A549 (cell line): ENCODE data around the gene CYP2A6. TPM values are rescaled to one million over a fixed set of nuclear protein-coding genes. Genes with fewer than 3 reads are reported as not detected.

Experiments
- ATAC-seq, 2 experiments: fragments of 200-7000 bp in 1 of 2; fragments of >200 bp in 1 of 2; cut with Nextera tagmentation in 1 of 2; cut with Tn5 transposase in 1 of 2; 3 replicates each; pipeline versions ENCODE4 v1.8.0 to v1.9.1; 2018 to 2020; ENCODE audit warnings: mild to moderate bottlenecking in 1 of 2, moderate library complexity in 1 of 2
- CTCF ChIA-PET: fragments of 300-600 bp; sonication (Branson Sonifier 250); formaldehyde crosslinking; extraction: SDS; loops from one replicate; lab custom pipeline; 2021; ENCODE audit warnings: antibody characterized with exemption, inconsistent platforms; lab: Yijun Ruan, JAX
- POLR2A ChIA-PET: fragments of 350-600 bp; formaldehyde crosslinking; extraction: SDS; loops from one replicate; lab custom pipeline; 2021; ENCODE audit warnings: antibody characterized with exemption, inconsistent platforms; lab: Yijun Ruan, JAX
- DNase-seq, 2 experiments: peaks; one replicate each; pipeline versions ENCODE4 v3.0.0 to v3.0.0-alpha.2; 2011 to 2016; ENCODE audit warnings: low read depth in 1 of 2, low spot score in 1 of 2
- FAIRE-seq: peaks from 2 replicates; lab custom pipeline; 2011; peaks lifted over from hg19 to GRCh38; lab: Jason Lieb, UNC
- H3K27ac ChIP-seq, 2 experiments: fragments of >200 bp; sonication (Bioruptor Twin); formaldehyde crosslinking; 3 replicates each; pipeline ENCODE4 v1.5.1; 2016 to 2017
- H3K4me1 ChIP-seq: fragments of >200 bp; sonication (Bioruptor Twin); formaldehyde crosslinking; 3 replicates; pipeline ENCODE4 v1.6.1; 2016
- H3K4me2 ChIP-seq: fragments of >200 bp; sonication (Bioruptor Twin); formaldehyde crosslinking; 3 replicates; pipeline ENCODE4 v1.6.1; 2016
- H3K4me3 ChIP-seq: fragments of >200 bp; sonication (Bioruptor Twin); formaldehyde crosslinking; 3 replicates; pipeline ENCODE4 v1.5.1; 2016
- H3K9me3 ChIP-seq: fragments of >200 bp; sonication (Bioruptor Twin); formaldehyde crosslinking; 3 replicates; pipeline ENCODE4 v1.6.1; 2016
- BHLHE40 ChIP-seq: IDR thresholded peaks from 2 replicates; pipeline ENCODE4 v1.6.1; 2012; ENCODE audit warnings: low read depth, low read length, inconsistent platforms
- CBX2 ChIP-seq: fragments of 200-600 bp; sonication (generic); IDR thresholded peaks from 2 replicates; pipeline ENCODE4 v1.6.1; 2016; ENCODE audit warnings: low read depth, mild to moderate bottlenecking, borderline replicate concordance
- CBX8 ChIP-seq: fragments of 200-600 bp; sonication (generic); IDR thresholded peaks from 2 replicates; pipeline ENCODE4 v1.6.1; 2016
- CHD2 ChIP-seq: fragments of 150-350 bp; IDR thresholded peaks from 2 replicates; pipeline ENCODE4 v1.6.1; 2014; ENCODE audit warnings: low read length; ENCODE audit not compliant: partially characterized antibody
- ELK1 ChIP-seq: fragments of 150-350 bp; IDR thresholded peaks from 2 replicates; pipeline ENCODE4 v1.6.1; 2014; ENCODE audit warnings: low read depth, mild to moderate bottlenecking, low read length
- FOSB ChIP-seq: fragments of 250-450 bp; sonication (Bioruptor Pico); IDR thresholded peaks from 2 replicates; pipeline ENCODE4 v1.5.0; 2020; ENCODE audit warnings: mild to moderate bottlenecking, moderate library complexity
- FOSL2 ChIP-seq, 2 experiments: fragments of 450-650 bp in 1 of 2; fragments of >200 bp in 1 of 2; sonication (Bioruptor Twin) in 1 of 2; formaldehyde crosslinking; IDR thresholded peaks; 2 replicates each; pipeline versions ENCODE4 v1.5.0 to v1.6.1; 2016 to 2020; ENCODE audit warnings: mild to moderate bottlenecking in 1 of 2, moderate library complexity in 1 of 2
- HDAC2 ChIP-seq: fragments of 200-600 bp; sonication (generic); IDR thresholded peaks from 2 replicates; pipeline ENCODE4 v1.6.1; 2016
- HOXA7 ChIP-seq: fragments of 250-450 bp; sonication (Bioruptor Pico); IDR thresholded peaks from 2 replicates; pipeline ENCODE4 v1.5.0; 2020; ENCODE audit warnings: mild to moderate bottlenecking, moderate library complexity
- JUN ChIP-seq, 2 experiments: fragments of >200 bp; sonication (Bioruptor Twin); formaldehyde crosslinking; IDR thresholded peaks; 2 replicates in 1 of 2; 3 replicates in 1 of 2; pipeline ENCODE4 v1.6.1; 2016 to 2017
- KDM1A ChIP-seq: fragments of 200-600 bp; sonication (generic); IDR thresholded peaks from 2 replicates; pipeline ENCODE4 v1.6.1; 2016; ENCODE audit warnings: low read depth, mild to moderate bottlenecking
- KDM5A ChIP-seq: fragments of 200-600 bp; sonication (generic); IDR thresholded peaks from 2 replicates; pipeline ENCODE4 v1.6.1; 2016; ENCODE audit warnings: antibody characterized with exemption, mild to moderate bottlenecking
- NFE2L2 ChIP-seq: fragments of 150-350 bp; conservative IDR thresholded peaks from 2 replicates; pipeline ENCODE4 v1.6.1; 2014; ENCODE audit warnings: low read length
- NPAS2 ChIP-seq: fragments of 250-450 bp; sonication (Bioruptor Pico); IDR thresholded peaks from 2 replicates; pipeline ENCODE4 v1.8.0; 2022; ENCODE audit warnings: mild to moderate bottlenecking, moderate library complexity, borderline replicate concordance
- POLR2AphosphoS2 ChIP-seq: conservative IDR thresholded peaks from 2 replicates; pipeline ENCODE4 v1.6.1; 2012; ENCODE audit warnings: low read length, improper control_type of control experiment, inconsistent platforms
- RAD21 ChIP-seq, 2 experiments: fragments of >200 bp in 1 of 2; sonication (Bioruptor Twin) in 1 of 2; formaldehyde crosslinking in 1 of 2; IDR thresholded peaks in 1 of 2; conservative IDR thresholded peaks in 1 of 2; 2 replicates in 1 of 2; 3 replicates in 1 of 2; pipeline ENCODE4 v1.6.1; 2012 to 2018; ENCODE audit warnings: inconsistent platforms in 1 of 2
- RCOR1 ChIP-seq: fragments of 150-350 bp; IDR thresholded peaks from 2 replicates; pipeline ENCODE4 v1.6.1; 2014; ENCODE audit warnings: antibody characterized with exemption, low read length, low read depth
- RFX5 ChIP-seq: fragments of 450-650 bp; IDR thresholded peaks from 2 replicates; pipeline ENCODE4 v1.7.1; 2014; ENCODE audit warnings: antibody characterized with exemption, mild to moderate bottlenecking, moderate library complexity
- RNF2 ChIP-seq: fragments of 200-600 bp; sonication (generic); IDR thresholded peaks from 2 replicates; pipeline ENCODE4 v1.6.1; 2016; ENCODE audit warnings: low read depth, mild to moderate bottlenecking, antibody characterized with exemption, moderate library complexity, borderline replicate concordance
- SMC3 ChIP-seq: fragments of >200 bp; sonication (Bioruptor Twin); formaldehyde crosslinking; IDR thresholded peaks from 3 replicates; pipeline ENCODE4 v1.6.1; 2018; ENCODE audit warnings: inconsistent platforms
- TFCP2L1 ChIP-seq: fragments of 250-450 bp; sonication (Bioruptor Pico); IDR thresholded peaks from 2 replicates; pipeline ENCODE4 v1.5.0; 2021; ENCODE audit warnings: mild to moderate bottlenecking
- ZFP36 ChIP-seq: fragments of 450-650 bp; IDR thresholded peaks from 2 replicates; pipeline ENCODE4 v1.6.1; 2014; ENCODE audit warnings: borderline replicate concordance; ENCODE audit not compliant: partially characterized antibody
- ZSCAN20 ChIP-seq: fragments of 250-450 bp; sonication (Bioruptor Pico); IDR thresholded peaks from 2 replicates; pipeline ENCODE4 v1.8.0; 2022; ENCODE audit warnings: mild to moderate bottlenecking, moderate library complexity
- WGBS: methylation state at CpG from one replicate; pipeline ENCODE4 v1.1.6; 2017; ENCODE audit errors: missing lambda C conversion rate; 5-methylcytosine and 5-hydroxymethylcytosine counted together
- polyA plus RNA-seq, 4 experiments: library from polyadenylated mRNA; depleted of rRNA in 3 of 4; stranded (reverse); fragments of >200 nt; fragmentation: RNase III in 1 of 4; extraction: RNeasy Plus Mini Kit Qiagen cat#74134 plus additional on column Dnase treatment in 1 of 4; gene quantifications; 2 replicates in 3 of 4; 3 replicates in 1 of 4; pipeline ENCODE4 v1.2.3, GENCODE V29; 2011 to 2017
- TF ChIP-seq, protein P1 (sequence below): IDR thresholded peaks from 2 replicates; pipeline ENCODE4 v1.6.1; 2012
- TF ChIP-seq, protein P2 (sequence below): fragments of 200-600 bp; sonication (generic); IDR thresholded peaks from 2 replicates; pipeline ENCODE4 v1.6.1; 2016; ENCODE audit warnings: antibody characterized with exemption, mild to moderate bottlenecking, moderate library complexity
- TF ChIP-seq, protein P3 (sequence below): IDR thresholded peaks from 2 replicates; pipeline ENCODE4 v1.6.1; 2012; ENCODE audit warnings: low read depth, borderline replicate concordance

CYP2A6 gene
- polyA plus RNA-seq, 2 of the 4 experiments (the other 2 are of a cell fraction), result not detected

DNA sequence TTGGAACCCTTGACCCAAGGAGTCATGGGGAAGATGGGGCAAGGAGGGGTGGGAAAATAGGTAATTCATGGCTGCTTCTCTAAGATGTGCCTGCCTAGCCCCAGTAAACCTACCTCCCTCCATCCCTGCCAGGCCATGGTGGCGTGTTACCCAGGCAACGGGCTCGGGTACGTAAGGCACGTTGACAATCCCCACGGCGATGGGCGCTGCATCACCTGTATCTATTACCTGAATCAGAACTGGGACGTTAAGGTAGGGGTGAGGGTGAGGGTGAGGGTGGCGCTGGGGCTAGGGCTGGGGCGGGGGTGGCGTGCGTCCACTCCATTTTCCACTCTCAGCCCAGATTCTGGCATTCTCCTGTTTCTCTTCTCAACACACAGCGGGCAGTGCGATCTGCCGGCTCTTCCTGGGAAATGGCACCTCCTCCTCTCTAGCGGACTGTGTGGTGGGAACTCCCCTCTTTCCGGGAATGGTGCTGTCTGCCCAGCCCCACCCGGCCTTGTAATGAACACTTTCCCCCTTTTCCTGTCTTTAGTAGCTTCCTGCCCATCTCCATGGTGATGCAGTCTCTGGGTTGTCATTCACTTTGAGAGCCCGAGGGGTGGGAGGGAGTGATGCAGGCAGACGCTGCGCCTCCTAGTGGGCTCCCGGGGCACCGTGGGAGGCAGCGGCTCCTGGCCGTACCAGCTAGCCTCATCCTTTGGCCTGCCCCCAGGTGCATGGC, 43.7 kb downstream of the CYP2A6 start (continued):
- TF ChIP-seq ZFP36, result no peak
- no peak for TF ChIP-seq NFE2L2
- TF ChIP-seq RFX5, result 0 out of 2 replicates have a peak, but pooled peaks have one; percentile 71
- TF ChIP-seq, protein P1, sequence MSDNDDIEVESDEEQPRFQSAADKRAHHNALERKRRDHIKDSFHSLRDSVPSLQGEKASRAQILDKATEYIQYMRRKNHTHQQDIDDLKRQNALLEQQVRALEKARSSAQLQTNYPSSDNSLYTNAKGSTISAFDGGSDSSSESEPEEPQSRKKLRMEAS, result 0 out of 2 replicates have a peak, but pooled peaks have one; percentile 32
- peak; percentile 79 for TF ChIP-seq SMC3
- peak; percentile 62 to 63 for TF ChIP-seq RAD21 (conservative IDR thresholded peaks at IDR 0.05 in 1 of 2, IDR thresholded peaks at IDR 0.05 in 1 of 2)
- TF ChIP-seq, all 56 proteins: peak for 10

DNA sequence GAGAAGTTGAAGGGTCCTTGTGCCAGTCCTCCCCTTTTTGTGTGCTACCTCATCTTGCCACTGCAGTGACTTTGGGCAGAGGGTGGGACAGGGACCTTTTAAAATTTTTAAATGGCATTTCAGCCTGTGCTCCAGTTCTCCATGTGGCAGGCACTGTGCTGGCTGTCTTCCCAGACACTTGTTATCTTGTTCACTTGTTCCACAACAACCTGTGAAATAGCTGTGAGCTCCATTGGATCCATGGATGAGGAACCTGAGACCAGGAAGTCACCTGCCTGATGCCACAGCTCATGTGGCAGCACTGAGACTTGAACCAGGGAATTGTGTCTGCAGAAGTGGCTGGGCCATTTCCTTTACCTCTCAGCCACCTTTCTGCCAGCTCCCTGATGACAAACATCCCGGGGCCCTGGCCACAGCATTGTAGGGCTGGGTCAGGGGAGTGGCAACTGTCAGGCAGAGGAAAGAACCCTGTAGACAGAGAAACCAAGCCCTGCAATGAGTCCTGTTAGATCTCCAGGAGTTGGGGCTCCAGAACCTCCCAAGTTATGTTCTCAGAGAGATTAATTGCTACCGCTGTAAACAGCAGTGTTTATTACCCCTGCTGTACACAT, 44.9 kb downstream of the CYP2A6 start:
- FAIRE-seq (no peak), DNase-seq (no peak), ATAC-seq (no peak)
- POLR2A ChIA-PET, result interaction anchor here (0.7 to 3.3 kb wide), 2 partner anchors 15 to 27 kb away, joined by 3 to 17 read pairs; partner anchors contain the start of gene RAB4B
- Histone ChIP-seq H3K4me1 (peaks cover 57% of the 10 kb centered on the region), H3K9me3 (no peaks in the 10 kb centered on the region), H3K4me2 (no peak overlapping the region), H3K27ac (no peak overlapping the region), H3K4me3 (no peak overlapping the region)
- TF ChIP-seq CBX2, result no peak
- TF ChIP-seq CBX8, result no peak
- no peak for TF ChIP-seq POLR2AphosphoS2
- no peak for TF ChIP-seq TFCP2L1
- TF ChIP-seq FOSB, result no peak
- no peak for TF ChIP-seq RNF2
- TF ChIP-seq JUN (IDR thresholded peaks at IDR 0.05), result no peak
- no peak for TF ChIP-seq FOSL2 (IDR thresholded peaks at IDR 0.05)
- no peak for TF ChIP-seq FOSL2 (CRISPR knock-in tag; IDR thresholded peaks at IDR 0.05)
- TF ChIP-seq CHD2, result no peak
- TF ChIP-seq, protein P2, sequence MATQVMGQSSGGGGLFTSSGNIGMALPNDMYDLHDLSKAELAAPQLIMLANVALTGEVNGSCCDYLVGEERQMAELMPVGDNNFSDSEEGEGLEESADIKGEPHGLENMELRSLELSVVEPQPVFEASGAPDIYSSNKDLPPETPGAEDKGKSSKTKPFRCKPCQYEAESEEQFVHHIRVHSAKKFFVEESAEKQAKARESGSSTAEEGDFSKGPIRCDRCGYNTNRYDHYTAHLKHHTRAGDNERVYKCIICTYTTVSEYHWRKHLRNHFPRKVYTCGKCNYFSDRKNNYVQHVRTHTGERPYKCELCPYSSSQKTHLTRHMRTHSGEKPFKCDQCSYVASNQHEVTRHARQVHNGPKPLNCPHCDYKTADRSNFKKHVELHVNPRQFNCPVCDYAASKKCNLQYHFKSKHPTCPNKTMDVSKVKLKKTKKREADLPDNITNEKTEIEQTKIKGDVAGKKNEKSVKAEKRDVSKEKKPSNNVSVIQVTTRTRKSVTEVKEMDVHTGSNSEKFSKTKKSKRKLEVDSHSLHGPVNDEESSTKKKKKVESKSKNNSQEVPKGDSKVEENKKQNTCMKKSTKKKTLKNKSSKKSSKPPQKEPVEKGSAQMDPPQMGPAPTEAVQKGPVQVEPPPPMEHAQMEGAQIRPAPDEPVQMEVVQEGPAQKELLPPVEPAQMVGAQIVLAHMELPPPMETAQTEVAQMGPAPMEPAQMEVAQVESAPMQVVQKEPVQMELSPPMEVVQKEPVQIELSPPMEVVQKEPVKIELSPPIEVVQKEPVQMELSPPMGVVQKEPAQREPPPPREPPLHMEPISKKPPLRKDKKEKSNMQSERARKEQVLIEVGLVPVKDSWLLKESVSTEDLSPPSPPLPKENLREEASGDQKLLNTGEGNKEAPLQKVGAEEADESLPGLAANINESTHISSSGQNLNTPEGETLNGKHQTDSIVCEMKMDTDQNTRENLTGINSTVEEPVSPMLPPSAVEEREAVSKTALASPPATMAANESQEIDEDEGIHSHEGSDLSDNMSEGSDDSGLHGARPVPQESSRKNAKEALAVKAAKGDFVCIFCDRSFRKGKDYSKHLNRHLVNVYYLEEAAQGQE, result no peak
- TF ChIP-seq ZSCAN20, result no peak
- no peak for TF ChIP-seq BHLHE40
- WGBS, result 74% methylated on average over 2 of the region's 2 CpGs
- CTCF ChIA-PET, result interaction anchor here (0.8 to 15.7 kb wide), 24 partner anchors 9 to 503 kb away, joined by 3 to 162 read pairs (median 5); partner anchors contain the start of genes MIA and RAB4B

- Histone ChIP-seq H3K4me1 (peaks cover 61% of the 10 kb centered on the region), H3K9me3 (no peaks in the 10 kb centered on the region), H3K4me3 (no peak overlapping the region), H3K27ac (no peak overlapping the region), H3K4me2 (no peak overlapping the region)
- 85% methylated on average over 7 of the region's 7 CpGs for WGBS
- ATAC-seq (no peak), DNase-seq (no peak), FAIRE-seq (peak; percentile 84)
- POLR2A ChIA-PET, result interaction anchor here (0.7 to 3.3 kb wide), 3 partner anchors 15 to 27 kb away, joined by 3 to 17 read pairs (median 4); partner anchors contain the start of gene RAB4B
- CTCF ChIA-PET, result interaction anchor here (0.5 to 15.7 kb wide), 13 partner anchors 9 to 335 kb away, joined by 3 to 162 read pairs (median 6); partner anchors contain the start of genes MIA and RAB4B
- TF ChIP-seq RAD21 (conservative IDR thresholded peaks at IDR 0.05 in 1 of 2, IDR thresholded peaks at IDR 0.05 in 1 of 2) (peak; percentile 28 to 34; a peak in 2 of 5 replicates), KDM5A (no peak), BHLHE40 (no peak), SMC3 (peak; percentile 16; the same call in 1 of the 3 replicates), HDAC2 (no peak), FOSL2 (IDR thresholded peaks at IDR 0.05) (no peak), FOSL2 (CRISPR knock-in tag; IDR thresholded peaks at IDR 0.05) (no peak), HOXA7 (no peak), RCOR1 (no peak), NPAS2 (CRISPR knock-in tag) (no peak), ELK1 (no peak), CHD2 (no peak), KDM1A (no peak), CBX2 (no peak)
- TF ChIP-seq, protein P3, sequence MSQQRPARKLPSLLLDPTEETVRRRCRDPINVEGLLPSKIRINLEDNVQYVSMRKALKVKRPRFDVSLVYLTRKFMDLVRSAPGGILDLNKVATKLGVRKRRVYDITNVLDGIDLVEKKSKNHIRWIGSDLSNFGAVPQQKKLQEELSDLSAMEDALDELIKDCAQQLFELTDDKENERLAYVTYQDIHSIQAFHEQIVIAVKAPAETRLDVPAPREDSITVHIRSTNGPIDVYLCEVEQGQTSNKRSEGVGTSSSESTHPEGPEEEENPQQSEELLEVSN, result no peak
- TF ChIP-seq, protein P1, result no peak
Observed at GRCh38 chr19:40804783-40805242, 45.4 kb downstream of the CYP2A6 start.
